Umbilical cord (tissue), 2 donors: Measurements from ENCODE around the gene PLAAT4. TPM values are rescaled to one million over a fixed set of nuclear protein-coding genes. Genes with fewer than 3 reads are reported as not detected.
"Not testable (repeated sequence)": the region's sequence is repeated elsewhere in the genome, so short reads cannot be mapped to it uniquely, and the experiment has no call there.

ENCODE experiments used
- DNase-seq: peaks from one replicate; pipeline ENCODE4 v3.0.0-alpha.2; 2015; ENCODE audit warnings: low spot score
- total RNA-seq: library from RNA; depleted of rRNA; stranded (reverse); fragments of >200 nt; gene quantifications from one replicate; pipeline ENCODE4 v1.2.3, GENCODE V29; 2014; ENCODE audit warnings: low replicate concordance; ENCODE audit not compliant: insufficient read depth

Gene PLAAT4
- total RNA-seq, 1 donor from 2014 or later: not detected

- peak; percentile 63 for DNase-seq
Measured at GRCh38 chr11:63537293-63538101, 889 bp downstream of the PLAAT4 start.

GRCh38 chr11:63542506-63542905 is 5.9 kb downstream of the PLAAT4 start:
- not testable (repeated sequence) for DNase-seq

DNA sequence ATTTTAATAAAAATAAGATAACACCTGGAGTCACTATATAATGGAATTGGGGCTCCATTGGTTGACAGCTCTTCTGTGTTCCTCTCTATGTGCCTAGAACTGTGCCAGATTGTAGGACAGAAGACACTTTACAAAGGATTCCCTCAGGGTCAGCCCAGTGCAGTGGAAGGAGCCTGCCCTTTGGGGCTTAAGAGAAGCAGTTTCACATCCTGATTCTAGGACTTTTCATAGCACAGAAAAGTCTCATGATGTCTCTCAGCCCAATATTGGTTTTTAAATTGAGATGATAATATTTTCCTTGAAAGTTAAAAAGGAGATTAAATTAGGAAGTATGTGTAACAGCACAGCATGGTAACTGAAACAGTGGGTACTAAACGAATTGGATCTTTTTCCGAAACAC is 7.1 kb downstream of the PLAAT4 start:
- no peak for DNase-seq

DNA sequence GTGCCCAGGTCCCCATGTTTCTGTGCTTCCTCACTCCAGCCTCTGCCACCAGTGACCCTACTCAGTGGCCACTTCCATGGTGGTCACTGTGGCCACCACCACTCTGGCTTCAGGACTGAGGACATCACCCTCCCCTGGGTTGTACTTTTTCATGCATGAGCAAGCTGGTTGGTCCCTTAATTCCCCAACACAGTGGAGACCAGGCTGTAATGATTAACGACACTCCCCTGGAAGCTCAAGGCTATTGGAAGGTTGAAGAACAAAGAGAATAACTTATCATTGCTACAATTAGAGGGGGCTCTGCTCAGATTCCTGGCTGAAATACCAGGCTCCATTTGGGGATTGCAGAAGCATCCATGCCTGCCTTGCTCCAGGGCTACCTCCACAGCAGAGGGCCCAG is 10.5 kb downstream of the PLAAT4 start:
- no peak for DNase-seq

GRCh38 chr11:63548178-63548577 is 11.6 kb downstream of the PLAAT4 start:
- no peak for DNase-seq

DNA sequence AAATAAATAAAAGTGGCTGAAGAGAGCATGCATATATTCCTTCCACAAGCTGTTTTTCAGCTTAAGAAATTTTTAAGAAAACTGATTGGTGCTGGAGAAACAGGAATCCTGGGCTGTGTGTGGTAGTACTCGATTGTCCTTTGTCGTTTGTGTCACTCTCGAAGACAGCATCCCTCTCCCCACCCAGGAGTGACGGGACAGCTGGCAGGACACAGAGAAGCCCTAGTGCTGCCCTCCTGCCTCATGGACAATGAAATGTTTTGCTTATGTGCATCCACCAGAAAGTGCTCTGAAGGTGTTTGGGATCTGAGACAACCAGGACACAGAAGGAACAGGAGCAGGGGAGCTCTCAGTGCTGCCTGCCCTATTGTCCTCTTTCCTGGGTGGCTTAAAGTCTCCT is 12.8 kb downstream of the PLAAT4 start:
- no peak for DNase-seq

DNA sequence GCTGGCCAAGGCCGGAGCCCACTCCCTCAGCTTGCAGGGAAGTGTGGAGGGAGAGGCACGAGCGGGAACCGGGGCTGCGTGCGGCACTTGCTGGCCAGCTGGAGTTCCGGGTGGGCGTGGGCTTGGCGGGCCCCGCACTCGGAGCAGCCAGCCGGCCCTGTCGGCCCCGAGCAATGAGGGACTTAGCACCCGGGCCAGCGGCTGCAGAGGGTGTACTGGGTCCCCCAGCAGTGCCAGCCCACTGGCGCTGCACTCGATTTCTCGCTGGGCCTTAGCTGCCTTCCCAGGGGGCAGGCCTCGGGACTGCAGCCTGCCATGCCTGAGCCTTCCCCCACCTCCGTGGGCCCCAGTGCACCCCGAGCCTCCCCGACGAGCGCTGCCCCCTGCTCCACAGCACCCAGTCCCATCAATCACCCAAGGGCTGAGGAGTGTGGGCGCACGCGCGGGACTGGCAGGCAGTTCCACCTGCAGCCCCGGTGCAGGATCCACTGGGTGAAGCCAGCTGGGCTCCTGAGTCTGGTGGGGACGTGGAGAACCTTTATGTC is 13.6 kb downstream of the PLAAT4 start:
- DNase-seq: not testable (repeated sequence)

DNA sequence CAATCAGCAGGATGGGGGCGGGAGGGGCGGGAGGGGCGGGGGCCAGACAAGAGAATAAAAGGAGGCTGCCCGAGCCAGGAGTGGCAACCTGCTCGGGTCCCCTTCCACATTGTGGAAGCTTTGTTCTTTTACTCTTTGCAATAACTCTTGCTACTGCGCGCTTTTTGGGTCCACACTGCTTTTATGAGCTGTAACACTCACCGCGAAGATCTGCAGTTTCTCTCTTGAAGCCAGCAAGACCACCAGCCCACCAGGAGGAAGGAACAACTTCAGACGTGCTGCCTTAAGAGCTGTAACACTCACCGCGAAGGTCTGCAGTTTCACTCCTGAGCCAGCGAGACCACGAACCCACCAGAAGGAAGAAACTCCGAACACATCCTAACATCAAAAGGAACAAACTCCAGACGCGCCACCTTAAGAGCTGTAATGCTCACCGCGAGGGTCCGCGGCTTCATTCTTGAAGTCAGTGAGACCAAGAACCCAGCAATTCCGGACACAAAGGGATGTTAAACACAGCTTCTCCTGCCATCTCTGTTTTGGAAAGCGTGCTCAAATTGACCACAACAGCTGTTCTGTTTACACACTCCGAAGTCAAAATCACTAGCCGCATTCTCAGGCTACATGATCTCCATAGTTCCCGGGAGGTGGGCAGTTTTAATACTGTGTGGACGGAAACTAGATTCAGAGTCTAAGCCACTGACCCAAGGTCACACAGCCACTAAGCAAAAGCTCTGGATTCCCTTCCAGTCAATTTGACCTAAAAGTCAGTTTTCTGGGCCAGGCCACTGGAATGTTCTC is 14.7 kb downstream of the PLAAT4 start:
- DNase-seq: no peak

- no peak for DNase-seq
Measured at GRCh38 chr11:63551889-63552266, 15.3 kb downstream of the PLAAT4 start.

GRCh38 chr11:63552921-63553320 is 16.3 kb downstream of the PLAAT4 start:
- DNase-seq: no peak

DNA sequence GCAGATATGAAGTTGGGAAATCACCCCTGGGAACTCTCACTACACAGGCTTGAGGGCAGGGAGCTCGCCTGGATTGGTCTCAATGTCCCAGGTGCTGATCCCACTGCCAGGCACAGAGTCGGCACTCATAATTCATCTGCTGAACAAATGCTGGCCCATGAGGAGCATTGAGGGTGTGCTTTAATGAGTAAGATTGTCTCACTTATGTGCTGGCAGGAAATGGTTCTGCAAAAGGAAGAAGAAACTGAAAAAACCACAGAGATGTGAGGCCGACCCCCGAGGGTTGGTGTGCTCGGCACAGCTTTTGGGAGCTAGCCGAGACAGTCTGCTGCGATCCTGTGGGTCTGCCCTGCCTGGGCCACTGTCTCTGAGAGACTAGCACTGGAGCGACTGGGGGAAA is 17.2 kb downstream of the PLAAT4 start:
- no peak for DNase-seq

GRCh38 chr11:63554877-63555223 is 18.2 kb downstream of the PLAAT4 start:
- DNase-seq: no peak

DNA sequence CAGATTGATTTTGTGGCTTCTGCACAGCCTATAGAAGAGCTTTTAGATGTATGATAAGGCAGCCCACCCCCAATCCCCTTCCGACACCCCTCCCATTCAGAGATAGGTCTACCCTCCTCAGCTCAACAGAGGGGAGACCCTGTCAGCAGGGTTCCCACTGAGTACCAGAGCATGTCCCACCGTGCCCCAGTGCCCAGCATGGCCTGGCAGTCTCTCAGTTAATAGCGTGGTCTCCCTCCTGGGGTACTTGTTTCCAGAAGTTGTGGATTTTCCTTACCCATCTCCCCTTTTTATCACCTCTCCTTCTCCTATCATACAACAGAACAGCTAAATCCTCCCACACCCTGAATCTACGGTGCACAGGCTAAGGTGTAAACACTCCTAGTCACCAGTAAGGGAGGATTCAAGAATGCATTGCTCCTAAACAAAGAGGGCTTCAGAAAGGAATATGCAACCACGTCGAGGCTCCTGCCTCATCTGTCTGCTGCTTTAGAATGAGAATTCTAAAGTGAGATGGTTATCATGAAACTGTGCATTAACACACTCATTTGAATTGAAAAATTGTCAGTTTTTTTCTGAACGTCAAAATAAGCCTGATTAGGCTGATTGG is 19.9 kb downstream of the PLAAT4 start:
- DNase-seq: no peak

DNA sequence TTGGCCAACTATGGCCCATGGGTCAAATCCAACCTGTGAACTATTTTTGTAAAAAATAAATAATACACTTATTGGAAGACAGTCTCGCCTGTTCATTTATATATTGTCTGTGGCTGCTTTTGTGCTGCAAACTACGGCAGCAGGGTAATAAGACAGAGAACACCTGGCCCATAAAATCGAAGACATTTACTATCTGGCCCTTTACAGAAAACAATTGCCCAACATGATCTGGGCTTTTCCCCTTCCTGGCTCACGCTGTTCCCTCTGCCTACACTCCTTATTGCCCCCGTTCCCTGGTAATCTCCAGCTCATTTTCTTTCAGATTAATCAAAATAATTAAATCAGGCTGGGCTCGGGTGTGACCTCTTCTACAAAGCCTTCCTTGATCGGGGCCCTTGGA is 21.0 kb downstream of the PLAAT4 start:
- DNase-seq: no peak

GRCh38 chr11:63558459-63559157 is 22.0 kb downstream of the PLAAT4 start:
- no peak for DNase-seq

GRCh38 chr11:63560506-63561180 is 24.0 kb downstream of the PLAAT4 start:
- DNase-seq: no peak

DNA sequence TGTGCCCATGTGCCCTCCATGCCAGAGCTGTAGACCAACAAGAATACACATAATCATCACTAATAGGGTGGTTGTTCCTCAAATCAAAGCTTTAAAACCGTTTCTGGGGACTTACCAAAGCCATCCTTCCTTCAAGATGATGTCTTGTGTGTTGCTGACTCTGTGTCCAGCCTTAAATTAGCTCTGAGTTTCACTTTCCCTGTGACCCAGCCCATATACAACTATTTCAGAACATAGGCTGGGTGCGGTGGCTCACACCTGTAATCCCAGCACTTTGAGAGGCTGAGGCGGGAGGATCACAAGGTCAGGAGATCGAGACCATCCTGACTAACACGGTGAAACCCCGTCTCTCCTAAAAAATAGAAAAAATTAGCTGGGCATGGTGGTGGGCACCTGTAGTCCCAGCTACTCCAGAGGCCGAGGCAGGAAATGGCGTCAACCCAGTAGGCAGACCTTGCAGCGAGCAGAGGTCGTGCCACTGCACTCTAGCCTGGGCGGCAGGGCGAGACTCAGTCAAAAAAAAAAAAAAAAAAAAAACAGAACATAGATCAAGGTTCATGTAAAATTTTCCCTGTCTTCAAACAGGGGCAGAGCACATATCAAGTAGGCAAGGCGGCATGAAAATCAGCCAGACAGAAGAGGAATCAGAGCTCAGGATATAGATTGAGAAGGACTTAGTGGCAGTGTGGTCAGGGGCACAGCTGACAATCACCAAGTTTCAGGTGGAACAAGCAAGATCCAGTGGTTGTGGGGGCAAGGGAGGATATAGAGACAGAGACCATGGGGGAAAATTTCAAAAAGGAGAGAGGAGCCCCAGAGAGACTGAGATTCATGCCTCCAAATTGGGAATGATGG is 26.8 kb downstream of the PLAAT4 start, which contains the start of gene PLAAT2:
Gene PLAAT2, minus strand, starts transcription at position 179 of the 855 bp plus-strand sequence. Its CDS starts 55 bp downstream, at position 124.
- no peak for DNase-seq

GRCh38 chr11:63564056-63564774 is 27.6 kb downstream of the PLAAT4 start:
- no peak for DNase-seq

GRCh38 chr11:63564784-63565350 is 28.3 kb downstream of the PLAAT4 start:
- DNase-seq: peak; percentile 5
